ENCODE data around the gene DOCK4.

GRCh38 chr7:112133328-112133727, 72.9 kb downstream of the DOCK4 start:
- no peak for TF ChIP-seq EZH2 (IDR thresholded peaks at IDR 0.05; ENCODE audit: borderline replicate concordance, low read length)
- TF ChIP-seq, protein P1, sequence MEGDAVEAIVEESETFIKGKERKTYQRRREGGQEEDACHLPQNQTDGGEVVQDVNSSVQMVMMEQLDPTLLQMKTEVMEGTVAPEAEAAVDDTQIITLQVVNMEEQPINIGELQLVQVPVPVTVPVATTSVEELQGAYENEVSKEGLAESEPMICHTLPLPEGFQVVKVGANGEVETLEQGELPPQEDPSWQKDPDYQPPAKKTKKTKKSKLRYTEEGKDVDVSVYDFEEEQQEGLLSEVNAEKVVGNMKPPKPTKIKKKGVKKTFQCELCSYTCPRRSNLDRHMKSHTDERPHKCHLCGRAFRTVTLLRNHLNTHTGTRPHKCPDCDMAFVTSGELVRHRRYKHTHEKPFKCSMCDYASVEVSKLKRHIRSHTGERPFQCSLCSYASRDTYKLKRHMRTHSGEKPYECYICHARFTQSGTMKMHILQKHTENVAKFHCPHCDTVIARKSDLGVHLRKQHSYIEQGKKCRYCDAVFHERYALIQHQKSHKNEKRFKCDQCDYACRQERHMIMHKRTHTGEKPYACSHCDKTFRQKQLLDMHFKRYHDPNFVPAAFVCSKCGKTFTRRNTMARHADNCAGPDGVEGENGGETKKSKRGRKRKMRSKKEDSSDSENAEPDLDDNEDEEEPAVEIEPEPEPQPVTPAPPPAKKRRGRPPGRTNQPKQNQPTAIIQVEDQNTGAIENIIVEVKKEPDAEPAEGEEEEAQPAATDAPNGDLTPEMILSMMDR (conservative IDR thresholded peaks at IDR 0.05 in 1 of 2, IDR thresholded peaks at IDR 0.05 in 1 of 2; ENCODE audit: extremely low read depth in 1 of 2, insufficient read depth in 1 of 2, low read depth in 1 of 2, low read length in 2 of 2), result no peak

Data from mammary epithelial cell (primary cell).